Measurements from ENCODE around the gene NKX3-2.
"Not testable (repeated sequence)": the region's sequence is repeated elsewhere in the genome, so short reads cannot be mapped to it uniquely, and the experiment has no call there.

Gene NKX3-2

GRCh38 chr4:13543839-13544605 is at the start of gene NKX3-2:
Gene NKX3-2 (minus strand): TSS chr4:13544508. CDS start chr4:13544414, 94 bp downstream.
- DNase-seq (ENCODE audit: extremely low read depth in 1 of 2, low read depth in 1 of 2), result no peak

- DNase-seq (ENCODE audit: extremely low read depth in 1 of 2, low read depth in 1 of 2), result no peak
These were observed 47.9 kb upstream of the NKX3-2 start for GRCh38 chr4:13592220-13592619.

- no peak for DNase-seq (ENCODE audit: extremely low read depth in 1 of 2, low read depth in 1 of 2)
These were observed 46.5 kb upstream of the NKX3-2 start for GRCh38 chr4:13590766-13591165.

- DNase-seq (ENCODE audit: extremely low read depth in 1 of 2, low read depth in 1 of 2), result no peak
These were observed 44.6 kb upstream of the NKX3-2 start for GRCh38 chr4:13588954-13589353.

- no peak for DNase-seq (ENCODE audit: extremely low read depth in 1 of 2, low read depth in 1 of 2)
These were observed 40.2 kb upstream of the NKX3-2 start for GRCh38 chr4:13584481-13584880.

- DNase-seq (ENCODE audit: extremely low read depth in 1 of 2, low read depth in 1 of 2), result no peak
These were observed 35.7 kb upstream of the NKX3-2 start for GRCh38 chr4:13580036-13580435.

- no peak for DNase-seq (ENCODE audit: extremely low read depth in 1 of 2, low read depth in 1 of 2)
These were observed 33.4 kb upstream of the NKX3-2 start for GRCh38 chr4:13577660-13578059.

- DNase-seq (ENCODE audit: extremely low read depth in 1 of 2, low read depth in 1 of 2), result no peak
These were observed 26.6 kb upstream of the NKX3-2 start for GRCh38 chr4:13570916-13571315.

GRCh38 chr4:13567125-13567524 is 22.8 kb upstream of the NKX3-2 start:
- no peak for DNase-seq (ENCODE audit: extremely low read depth in 1 of 2, low read depth in 1 of 2)

GRCh38 chr4:13562876-13563275 is 18.6 kb upstream of the NKX3-2 start:
- no peak for DNase-seq (ENCODE audit: extremely low read depth in 1 of 2, low read depth in 1 of 2)

- DNase-seq (ENCODE audit: extremely low read depth in 1 of 2, low read depth in 1 of 2), result no peak
These were observed 17.4 kb upstream of the NKX3-2 start for GRCh38 chr4:13561673-13562072.

GRCh38 chr4:13560111-13560510 is 15.8 kb upstream of the NKX3-2 start:
- not testable (repeated sequence) for DNase-seq (ENCODE audit: extremely low read depth in 1 of 2, low read depth in 1 of 2)

- no peak for DNase-seq (ENCODE audit: extremely low read depth in 1 of 2, low read depth in 1 of 2)
These were observed 15.1 kb upstream of the NKX3-2 start for GRCh38 chr4:13559413-13559812.

GRCh38 chr4:13558881-13559280 is 14.6 kb upstream of the NKX3-2 start:
- no peak for DNase-seq (ENCODE audit: extremely low read depth in 1 of 2, low read depth in 1 of 2)

GRCh38 chr4:13555325-13555724 is 11.0 kb upstream of the NKX3-2 start:
- no peak for DNase-seq (ENCODE audit: extremely low read depth in 1 of 2, low read depth in 1 of 2)

- no peak for DNase-seq (ENCODE audit: extremely low read depth in 1 of 2, low read depth in 1 of 2)
These were observed 8.8 kb upstream of the NKX3-2 start for GRCh38 chr4:13553081-13553480.

GRCh38 chr4:13548984-13549546 is 4.8 kb upstream of the NKX3-2 start:
- DNase-seq (ENCODE audit: extremely low read depth in 1 of 2, low read depth in 1 of 2), result peak; percentile 50 to 73

- no peak for DNase-seq (ENCODE audit: extremely low read depth in 1 of 2, low read depth in 1 of 2)
These were observed 4.0 kb upstream of the NKX3-2 start for GRCh38 chr4:13548059-13548983.

GRCh38 chr4:13547485-13548041 is 3.3 kb upstream of the NKX3-2 start:
- no peak for DNase-seq (ENCODE audit: extremely low read depth in 1 of 2, low read depth in 1 of 2)

GRCh38 chr4:13546941-13547484 is 2.7 kb upstream of the NKX3-2 start:
- DNase-seq (ENCODE audit: extremely low read depth in 1 of 2, low read depth in 1 of 2), result no peak
